ENCODE measurements around the gene CCNI. TPM values are rescaled to one million over a fixed set of nuclear protein-coding genes. Genes with fewer than 3 reads are reported as not detected.
A peak's percentile ranks its signal among the peaks of the same experiment; 100 is the strongest.

CCNI gene
- total and polyA plus RNA-seq, 5 donors from 2014 or later, result 359 to 431 (median 404) TPM

GRCh38 chr4:77009511-77010115 lies 66.2 kb downstream of the CCNI start:
- Histone ChIP-seq H3K4me1 (ENCODE audit: control insufficient read depth, insufficient read depth, low read length, poor library complexity, severe bottlenecking) (peaks cover 41% of the 10 kb centered on the region), H3K27me3 (ENCODE audit: control insufficient read depth, insufficient read depth, low read length) (no peaks in the 10 kb centered on the region), H3K27ac (ENCODE audit: insufficient read depth, low read length, poor library complexity, severe bottlenecking) (no peak overlapping the region), H3K4me3 (ENCODE audit: low read depth, low read length) (no peak overlapping the region), H3K9me3 (ENCODE audit: control insufficient read depth in 2 of 2, low read length in 2 of 2) (no peaks in the 10 kb centered on the region), H3K36me3 (ENCODE audit: control insufficient read depth, insufficient read depth, low read length) (peaks cover 3% of the 10 kb centered on the region)
- no peaks in the 10 kb centered on the region for H3K27me3 Mint-ChIP-seq
- H3K27ac Mint-ChIP-seq, result peak overlapping the region; percentile 0 to 12 (median 7)
- no peaks in the 10 kb centered on the region for H3K9me3 Mint-ChIP-seq
- peaks cover 37 to 61% (median 50%) of the 10 kb centered on the region in 4 donors for H3K4me1 Mint-ChIP-seq
- DNase-seq (no peak), ATAC-seq (ENCODE audit: low read depth in 2 of 2) (no peak)
- peaks cover 4% of the 10 kb centered on the region for H3K36me3 Mint-ChIP-seq
- peak overlapping the region in 1 of 4 donors; percentile 7 for H3K4me3 Mint-ChIP-seq

DNA sequence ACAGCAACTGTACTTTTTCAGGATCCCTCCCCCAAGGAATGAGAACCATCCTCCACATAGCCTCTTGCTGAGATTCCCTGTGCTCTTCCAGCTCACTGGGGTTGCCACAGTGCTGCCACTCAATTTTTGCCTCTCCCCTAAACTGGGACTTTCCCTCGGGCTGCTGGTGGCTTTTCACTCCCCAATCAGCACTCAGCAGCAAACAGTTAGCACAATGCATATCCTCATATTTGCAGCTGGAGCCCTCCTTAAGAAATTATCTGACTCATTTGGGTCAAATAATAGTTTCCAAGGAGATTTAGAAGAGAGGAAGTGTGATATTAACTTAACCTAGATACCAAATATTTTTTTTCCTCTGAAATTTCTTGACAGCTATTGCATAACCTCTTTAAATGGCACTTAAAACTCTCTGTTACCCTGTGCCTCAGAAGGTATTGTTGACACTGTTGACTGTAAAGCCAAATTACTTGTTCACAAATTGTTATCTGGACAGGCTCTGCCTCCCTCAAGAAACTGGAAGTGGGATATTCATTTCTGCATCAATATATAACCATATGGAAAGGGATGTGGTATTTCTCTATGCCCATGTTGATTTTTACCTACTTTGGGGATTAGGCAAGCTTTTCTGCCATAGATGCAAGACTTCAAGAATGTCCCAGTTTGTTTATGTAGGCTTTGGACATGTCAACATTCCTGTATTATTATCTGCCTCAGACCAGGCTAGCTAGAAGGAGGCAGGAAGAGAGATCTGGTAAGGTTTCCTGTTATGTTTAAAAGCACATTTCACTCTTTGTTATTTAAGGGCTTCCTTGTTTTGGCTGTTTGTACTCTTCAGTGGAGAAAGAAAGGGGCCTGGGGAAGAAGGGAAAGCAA lies 68.2 kb downstream of the CCNI start:
- peak overlapping the region; percentile 56 for H3K4me3 ChIP-seq (ENCODE audit: low read depth, low read length)
- Mint-ChIP-seq H3K36me3 (peaks cover 4% of the 10 kb centered on the region), H3K4me3 (peak overlapping the region in 3 of 4 donors; percentile 31 to 61 (median 39)), H3K27me3 (no peaks in the 10 kb centered on the region), H3K9me3 (no peaks in the 10 kb centered on the region), H3K27ac (peak overlapping the region; percentile 7 to 93 (median 55)), H3K4me1 (peaks cover 38 to 64% (median 43%) of the 10 kb centered on the region in 4 donors)
- H3K4me1 ChIP-seq (ENCODE audit: control insufficient read depth, insufficient read depth, low read length, poor library complexity, severe bottlenecking), result peaks cover 39% of the 10 kb centered on the region
- H3K36me3 ChIP-seq (ENCODE audit: control insufficient read depth, insufficient read depth, low read length), result peaks cover 1% of the 10 kb centered on the region
- no peak for DNase-seq
- no peaks in the 10 kb centered on the region for H3K27me3 ChIP-seq (ENCODE audit: control insufficient read depth, insufficient read depth, low read length)
- peak; percentile 37 to 50 for ATAC-seq (ENCODE audit: low read depth in 2 of 2)
- no peak overlapping the region for H3K27ac ChIP-seq (ENCODE audit: insufficient read depth, low read length, poor library complexity, severe bottlenecking)
- H3K9me3 ChIP-seq (ENCODE audit: control insufficient read depth in 2 of 2, low read length in 2 of 2), result no peaks in the 10 kb centered on the region

- peak overlapping the region in 2 of 4 donors; percentile 44 to 56 for H3K4me3 Mint-ChIP-seq
- no peak overlapping the region for H3K4me3 ChIP-seq (ENCODE audit: low read depth, low read length)
- H3K36me3 Mint-ChIP-seq, result peaks cover 4% of the 10 kb centered on the region
- H3K36me3 ChIP-seq (ENCODE audit: control insufficient read depth, insufficient read depth, low read length), result no peaks in the 10 kb centered on the region
- H3K4me1 Mint-ChIP-seq, result peaks cover 38 to 64% (median 43%) of the 10 kb centered on the region in 4 donors
- ATAC-seq (ENCODE audit: low read depth in 2 of 2) (no peak), DNase-seq (no peak)
- H3K27ac ChIP-seq (ENCODE audit: insufficient read depth, low read length, poor library complexity, severe bottlenecking), result no peak overlapping the region
- H3K27me3 Mint-ChIP-seq, result no peaks in the 10 kb centered on the region
- no peaks in the 10 kb centered on the region for H3K27me3 ChIP-seq (ENCODE audit: control insufficient read depth, insufficient read depth, low read length)
- no peaks in the 10 kb centered on the region for H3K9me3 Mint-ChIP-seq
- peaks cover 32% of the 10 kb centered on the region for H3K4me1 ChIP-seq (ENCODE audit: control insufficient read depth, insufficient read depth, low read length, poor library complexity, severe bottlenecking)
- no peaks in the 10 kb centered on the region for H3K9me3 ChIP-seq (ENCODE audit: control insufficient read depth in 2 of 2, low read length in 2 of 2)
- H3K27ac Mint-ChIP-seq, result peak overlapping the region; percentile 7 to 55 (median 15)
Measured at GRCh38 chr4:77006753-77007353, 68.9 kb downstream of the CCNI start.

GRCh38 chr4:77003400-77003799 lies 72.4 kb downstream of the CCNI start:
- Mint-ChIP-seq H3K27ac (no peak overlapping the region), H3K4me3 (no peak overlapping the region), H3K9me3 (no peaks in the 10 kb centered on the region), H3K36me3 (peaks cover 20% of the 10 kb centered on the region), H3K27me3 (no peaks in the 10 kb centered on the region), H3K4me1 (peaks cover 17 to 42% (median 26%) of the 10 kb centered on the region in 4 donors)
- ATAC-seq (ENCODE audit: low read depth in 2 of 2) (no peak), DNase-seq (no peak)
- H3K27me3 ChIP-seq (ENCODE audit: control insufficient read depth, insufficient read depth, low read length), result no peaks in the 10 kb centered on the region
- H3K27ac ChIP-seq (ENCODE audit: insufficient read depth, low read length, poor library complexity, severe bottlenecking), result no peak overlapping the region
- H3K4me3 ChIP-seq (ENCODE audit: low read depth, low read length), result no peak overlapping the region
- H3K9me3 ChIP-seq (ENCODE audit: control insufficient read depth in 2 of 2, low read length in 2 of 2), result no peaks in the 10 kb centered on the region
- H3K36me3 ChIP-seq (ENCODE audit: control insufficient read depth, insufficient read depth, low read length), result peaks cover 2% of the 10 kb centered on the region
- H3K4me1 ChIP-seq (ENCODE audit: control insufficient read depth, insufficient read depth, low read length, poor library complexity, severe bottlenecking), result peaks cover 15% of the 10 kb centered on the region

GRCh38 chr4:77002321-77003107 lies 73.3 kb downstream of the CCNI start:
- Histone ChIP-seq H3K4me1 (ENCODE audit: control insufficient read depth, insufficient read depth, low read length, poor library complexity, severe bottlenecking) (peaks cover 6% of the 10 kb centered on the region), H3K4me3 (ENCODE audit: low read depth, low read length) (no peak overlapping the region), H3K27ac (ENCODE audit: insufficient read depth, low read length, poor library complexity, severe bottlenecking) (no peak overlapping the region), H3K27me3 (ENCODE audit: control insufficient read depth, insufficient read depth, low read length) (no peaks in the 10 kb centered on the region), H3K9me3 (ENCODE audit: control insufficient read depth in 2 of 2, low read length in 2 of 2) (no peaks in the 10 kb centered on the region), H3K36me3 (ENCODE audit: control insufficient read depth, insufficient read depth, low read length) (peaks cover 6% of the 10 kb centered on the region)
- DNase-seq (no peak), ATAC-seq (ENCODE audit: low read depth in 2 of 2) (no peak)
- no peaks in the 10 kb centered on the region for H3K9me3 Mint-ChIP-seq
- peaks cover 8 to 37% (median 18%) of the 10 kb centered on the region in 4 donors for H3K4me1 Mint-ChIP-seq
- peaks cover 27% of the 10 kb centered on the region for H3K36me3 Mint-ChIP-seq
- H3K4me3 Mint-ChIP-seq, result no peak overlapping the region
- no peaks in the 10 kb centered on the region for H3K27me3 Mint-ChIP-seq
- peak overlapping the region in 1 of 3 donors; percentile 4 for H3K27ac Mint-ChIP-seq

DNA sequence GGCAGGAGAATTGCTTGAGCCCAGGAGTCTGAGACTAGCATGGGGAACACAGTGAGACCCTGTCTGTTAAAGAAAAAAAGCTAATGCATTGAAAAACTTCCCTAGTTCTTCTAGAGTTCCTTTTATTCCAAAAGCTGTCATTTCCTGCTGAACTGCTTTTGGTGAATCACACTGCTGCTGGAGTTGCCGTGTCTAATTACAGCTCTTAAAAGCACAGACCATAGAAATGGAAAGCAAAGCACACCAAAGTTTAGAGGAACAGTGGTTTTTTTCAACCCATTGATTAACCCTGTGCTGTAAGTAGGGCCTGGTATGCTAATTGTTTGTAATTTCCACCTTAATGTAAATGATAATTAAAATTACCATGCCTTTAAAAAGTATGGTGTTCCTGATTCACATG lies 73.9 kb downstream of the CCNI start:
- H3K27ac Mint-ChIP-seq, result no peak overlapping the region
- ATAC-seq (ENCODE audit: low read depth in 2 of 2) (no peak), DNase-seq (no peak)
- peaks cover 33% of the 10 kb centered on the region for H3K36me3 Mint-ChIP-seq
- H3K4me1 Mint-ChIP-seq, result peaks cover 3 to 31% (median 13%) of the 10 kb centered on the region in 4 donors
- no peak overlapping the region for H3K27ac ChIP-seq (ENCODE audit: insufficient read depth, low read length, poor library complexity, severe bottlenecking)
- no peaks in the 10 kb centered on the region for H3K9me3 Mint-ChIP-seq
- no peak overlapping the region for H3K4me3 ChIP-seq (ENCODE audit: low read depth, low read length)
- H3K27me3 ChIP-seq (ENCODE audit: control insufficient read depth, insufficient read depth, low read length), result no peaks in the 10 kb centered on the region
- H3K4me3 Mint-ChIP-seq, result no peak overlapping the region
- peaks cover 6% of the 10 kb centered on the region for H3K36me3 ChIP-seq (ENCODE audit: control insufficient read depth, insufficient read depth, low read length)
- no peaks in the 10 kb centered on the region for H3K27me3 Mint-ChIP-seq
- peaks cover under 1% of the 10 kb centered on the region for H3K4me1 ChIP-seq (ENCODE audit: control insufficient read depth, insufficient read depth, low read length, poor library complexity, severe bottlenecking)
- H3K9me3 ChIP-seq (ENCODE audit: control insufficient read depth in 2 of 2, low read length in 2 of 2), result no peaks in the 10 kb centered on the region

GRCh38 chr4:76998251-76998901 lies 77.4 kb downstream of the CCNI start:
- Mint-ChIP-seq H3K27ac (no peak overlapping the region), H3K36me3 (peaks cover 42% of the 10 kb centered on the region), H3K4me1 (peaks cover 11 to 49% (median 16%) of the 10 kb centered on the region in 4 donors), H3K9me3 (no peaks in the 10 kb centered on the region), H3K27me3 (no peaks in the 10 kb centered on the region), H3K4me3 (no peak overlapping the region)
- DNase-seq (no peak), ATAC-seq (ENCODE audit: low read depth in 2 of 2) (no peak)
- no peaks in the 10 kb centered on the region for H3K9me3 ChIP-seq (ENCODE audit: control insufficient read depth in 2 of 2, low read length in 2 of 2)
- no peak overlapping the region for H3K4me3 ChIP-seq (ENCODE audit: low read depth, low read length)
- no peak overlapping the region for H3K27ac ChIP-seq (ENCODE audit: insufficient read depth, low read length, poor library complexity, severe bottlenecking)
- no peaks in the 10 kb centered on the region for H3K27me3 ChIP-seq (ENCODE audit: control insufficient read depth, insufficient read depth, low read length)
- peaks cover 20% of the 10 kb centered on the region for H3K4me1 ChIP-seq (ENCODE audit: control insufficient read depth, insufficient read depth, low read length, poor library complexity, severe bottlenecking)
- peaks cover 6% of the 10 kb centered on the region for H3K36me3 ChIP-seq (ENCODE audit: control insufficient read depth, insufficient read depth, low read length)

Measured in CD4-positive, CD25-positive, alpha-beta regulatory T cell (primary cell).